ENCODE results near the gene MRFAP1L1. TPM values are rescaled to one million over a fixed set of nuclear protein-coding genes. Genes with fewer than 3 reads are reported as not detected.
A peak's percentile ranks its signal among the peaks of the same experiment; 100 is the strongest.

MRFAP1L1 gene
- total and polyA plus RNA-seq, 9 of the 15 experiments (the other 6 are each of a cell fraction or from before 2014, with no cell fraction given): 37.6 to 111 (median 83.8) TPM

DNA sequence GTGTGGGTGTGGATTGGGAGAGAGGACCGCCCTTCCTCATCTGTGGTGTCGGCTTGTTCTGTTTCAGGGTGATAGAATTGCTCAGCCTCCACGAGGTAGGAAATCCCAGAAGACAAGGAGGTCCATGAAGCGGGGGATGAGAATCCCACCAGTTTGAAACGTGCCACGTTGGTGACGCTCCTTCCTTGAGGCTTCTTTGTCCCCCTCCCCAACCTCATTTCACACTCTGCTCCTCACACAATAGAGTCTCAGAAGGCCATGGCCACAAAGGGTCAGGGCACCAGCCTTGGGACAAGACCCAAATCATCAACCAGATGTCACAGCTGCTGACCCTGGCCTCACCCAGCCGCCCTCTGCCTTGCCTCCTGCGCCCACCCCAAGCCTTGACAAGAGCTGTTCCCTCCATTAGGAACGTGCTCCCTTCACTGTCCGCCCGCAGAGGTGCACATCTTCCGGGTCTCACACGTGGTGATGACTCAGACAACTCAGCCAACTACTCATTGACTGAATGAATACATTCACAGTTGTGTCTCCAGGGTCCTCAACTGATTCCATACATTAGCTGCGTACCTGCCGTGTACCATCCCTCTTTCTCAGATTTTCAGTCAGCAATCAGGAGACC, 24.6 kb upstream of the MRFAP1L1 start (continued):
- TF ChIP-seq, protein P1, sequence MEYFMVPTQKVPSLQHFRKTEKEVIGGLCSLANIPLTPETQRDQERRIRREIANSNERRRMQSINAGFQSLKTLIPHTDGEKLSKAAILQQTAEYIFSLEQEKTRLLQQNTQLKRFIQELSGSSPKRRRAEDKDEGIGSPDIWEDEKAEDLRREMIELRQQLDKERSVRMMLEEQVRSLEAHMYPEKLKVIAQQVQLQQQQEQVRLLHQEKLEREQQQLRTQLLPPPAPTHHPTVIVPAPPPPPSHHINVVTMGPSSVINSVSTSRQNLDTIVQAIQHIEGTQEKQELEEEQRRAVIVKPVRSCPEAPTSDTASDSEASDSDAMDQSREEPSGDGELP (CRISPR knock-in tag; IDR thresholded peaks at IDR 0.05; ENCODE audit: borderline replicate concordance): peak; percentile 53; the same call in 1 of the 2 replicates
- TF ChIP-seq NFRKB (IDR thresholded peaks at IDR 0.05; ENCODE audit: low read depth) (0 out of 2 replicates have a peak, but pooled peaks have one; percentile 66), HES1 (IDR thresholded peaks at IDR 0.05; ENCODE audit: low read depth) (no peak), ZNF263 (CRISPR knock-in tag; IDR thresholded peaks at IDR 0.05; ENCODE audit: borderline replicate concordance) (peak; percentile 87), MCM7 (IDR thresholded peaks at IDR 0.05) (no peak), BACH1 (tag; IDR thresholded peaks at IDR 0.05) (no peak), GATAD2B (IDR thresholded peaks at IDR 0.05; ENCODE audit: borderline replicate concordance) (no peak), E2F3 (CRISPR knock-in tag; IDR thresholded peaks at IDR 0.05) (no peak), ILK (tag; IDR thresholded peaks at IDR 0.05; ENCODE audit: borderline replicate concordance, low read depth) (0 out of 2 replicates have a peak, but pooled peaks have one; percentile 3), NCOA1 (IDR thresholded peaks at IDR 0.05; ENCODE audit: low read depth) (no peak), ZNF584 (CRISPR knock-in tag; IDR thresholded peaks at IDR 0.05; ENCODE audit: low read depth) (peak; percentile 77; the same call in 1 of the 2 replicates), MEF2D (tag; conservative IDR thresholded peaks at IDR 0.05; ENCODE audit: low read depth) (peak; percentile 76), SETDB1 (IDR thresholded peaks at IDR 0.05; ENCODE audit: low read length) (no peak), ZNF589 (CRISPR knock-in tag; IDR thresholded peaks at IDR 0.05; ENCODE audit: low read depth) (peak; percentile 67; the same call in 1 of the 2 replicates), FOXP1 (CRISPR knock-in tag; IDR thresholded peaks at IDR 0.05) (0 out of 2 replicates have a peak, but pooled peaks have one; percentile 25), SRSF9 (IDR thresholded peaks at IDR 0.05; ENCODE audit: borderline replicate concordance, low read depth, low read length) (no peak), KLF1 (tag; IDR thresholded peaks at IDR 0.05) (no peak), TOE1 (IDR thresholded peaks at IDR 0.05; ENCODE audit: borderline replicate concordance) (no peak), TOE1 (CRISPR knock-in tag; IDR thresholded peaks at IDR 0.05; ENCODE audit: borderline replicate concordance, low read depth) (no peak), MAX (CRISPR knock-in tag; IDR thresholded peaks at IDR 0.05) (peak; percentile 91), ARID1B (IDR thresholded peaks at IDR 0.05) (no peak), DPF2 (IDR thresholded peaks at IDR 0.05) (0 out of 2 replicates have a peak, but pooled peaks have one; percentile 21), L3MBTL2 (IDR thresholded peaks at IDR 0.05) (peak; percentile 94), IFI16 (CRISPR knock-in tag; IDR thresholded peaks at IDR 0.05) (peak; percentile 72; the same call in 1 of the 2 replicates)
- TF ChIP-seq, protein P2, sequence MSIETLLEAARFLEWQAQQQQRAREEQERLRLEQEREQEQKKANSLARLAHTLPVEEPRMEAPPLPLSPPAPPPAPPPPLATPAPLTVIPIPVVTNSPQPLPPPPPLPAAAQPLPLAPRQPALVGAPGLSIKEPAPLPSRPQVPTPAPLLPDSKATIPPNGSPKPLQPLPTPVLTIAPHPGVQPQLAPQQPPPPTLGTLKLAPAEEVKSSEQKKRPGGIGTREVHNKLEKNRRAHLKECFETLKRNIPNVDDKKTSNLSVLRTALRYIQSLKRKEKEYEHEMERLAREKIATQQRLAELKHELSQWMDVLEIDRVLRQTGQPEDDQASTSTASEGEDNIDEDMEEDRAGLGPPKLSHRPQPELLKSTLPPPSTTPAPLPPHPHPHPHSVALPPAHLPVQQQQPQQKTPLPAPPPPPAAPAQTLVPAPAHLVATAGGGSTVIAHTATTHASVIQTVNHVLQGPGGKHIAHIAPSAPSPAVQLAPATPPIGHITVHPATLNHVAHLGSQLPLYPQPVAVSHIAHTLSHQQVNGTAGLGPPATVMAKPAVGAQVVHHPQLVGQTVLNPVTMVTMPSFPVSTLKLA (conservative IDR thresholded peaks at IDR 0.05): peak; percentile 34 to 73; a peak in 2 of 4 replicates
- TF ChIP-seq, protein P3, sequence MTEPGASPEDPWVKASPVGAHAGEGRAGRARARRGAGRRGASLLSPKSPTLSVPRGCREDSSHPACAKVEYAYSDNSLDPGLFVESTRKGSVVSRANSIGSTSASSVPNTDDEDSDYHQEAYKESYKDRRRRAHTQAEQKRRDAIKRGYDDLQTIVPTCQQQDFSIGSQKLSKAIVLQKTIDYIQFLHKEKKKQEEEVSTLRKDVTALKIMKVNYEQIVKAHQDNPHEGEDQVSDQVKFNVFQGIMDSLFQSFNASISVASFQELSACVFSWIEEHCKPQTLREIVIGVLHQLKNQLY (CRISPR knock-in tag; conservative IDR thresholded peaks at IDR 0.05): no peak
